Anterior cingulate cortex (tissue), 58 donors: Measurements from ENCODE around the gene ARID3A.
"Not testable (repeated sequence)": the region's sequence is repeated elsewhere in the genome, so short reads cannot be mapped to it uniquely, and the experiment has no call there.

Source experiments
- DNase-seq, 58 donors: peaks; one replicate each; lab custom pipeline; 2025; lab: John Stamatoyannopoulos, UW

The ARID3A gene

DNA sequence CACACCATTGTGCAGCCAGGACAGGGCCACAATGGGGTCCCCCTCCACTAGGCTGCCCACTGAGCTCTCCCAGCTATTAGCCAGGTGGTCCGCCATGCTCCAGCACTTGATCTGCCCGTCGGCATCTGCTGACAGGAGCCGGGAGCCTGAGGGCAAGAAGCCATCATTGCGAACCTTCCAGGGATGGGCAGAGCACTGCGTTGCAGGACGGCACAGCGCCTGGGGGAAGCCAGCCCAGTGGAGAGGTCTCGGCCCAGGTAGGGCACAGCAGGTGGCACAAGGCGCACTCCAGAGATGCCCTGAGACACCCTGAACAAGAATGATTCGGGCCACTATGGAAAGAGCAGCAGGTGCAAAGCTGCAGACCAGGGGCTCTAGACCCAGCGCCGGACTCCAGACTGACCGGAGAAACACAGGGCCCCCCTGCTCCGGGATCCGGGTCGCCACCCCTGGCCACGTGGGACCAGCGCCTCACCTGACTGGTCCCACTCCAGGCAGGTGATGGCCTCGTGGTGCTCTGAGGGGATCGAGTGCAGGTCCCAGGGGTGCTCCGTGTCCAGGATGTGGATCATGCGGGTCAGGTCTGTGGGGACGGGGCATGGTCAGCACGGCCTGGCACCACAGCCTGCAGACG is 36.1 kb upstream of the ARID3A start:
- no peak for DNase-seq

GRCh38 chr19:890831-891230 is 35.0 kb upstream of the ARID3A start:
- DNase-seq, result no peak

GRCh38 chr19:891421-892200 is 34.2 kb upstream of the ARID3A start:
- DNase-seq, result not testable (repeated sequence)

DNA sequence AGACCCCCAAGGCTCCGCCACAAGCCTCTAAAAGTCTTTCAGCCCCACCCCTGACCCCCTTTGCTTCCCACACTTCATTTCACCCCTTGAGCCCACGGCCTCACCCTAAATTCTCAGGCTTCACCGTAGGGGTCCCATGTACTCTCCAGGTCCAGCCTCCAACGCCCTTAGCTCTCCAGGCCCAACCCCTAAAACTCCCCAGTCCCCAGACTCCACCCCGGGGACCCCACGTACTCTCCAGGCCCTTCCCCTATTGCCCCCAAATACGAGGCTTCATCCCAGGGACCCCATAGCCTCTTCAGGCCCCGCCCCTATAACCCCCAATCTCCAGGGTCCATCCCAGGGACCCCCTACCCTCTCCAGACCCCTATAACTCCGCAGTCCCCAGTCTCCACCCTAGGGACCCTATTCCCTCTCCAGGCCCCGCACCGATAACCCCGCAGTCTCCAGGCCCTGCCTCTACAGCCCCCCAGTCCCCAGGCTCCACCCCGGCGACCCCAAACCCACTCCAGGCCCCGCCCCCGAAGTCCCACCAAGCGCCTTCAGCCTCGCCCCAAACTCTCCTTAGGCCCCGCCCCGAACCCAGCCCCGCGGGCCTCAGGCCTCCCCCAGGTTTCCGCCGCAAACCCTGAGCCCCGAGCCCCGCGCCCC is 33.5 kb upstream of the ARID3A start:
- no peak for DNase-seq

DNA sequence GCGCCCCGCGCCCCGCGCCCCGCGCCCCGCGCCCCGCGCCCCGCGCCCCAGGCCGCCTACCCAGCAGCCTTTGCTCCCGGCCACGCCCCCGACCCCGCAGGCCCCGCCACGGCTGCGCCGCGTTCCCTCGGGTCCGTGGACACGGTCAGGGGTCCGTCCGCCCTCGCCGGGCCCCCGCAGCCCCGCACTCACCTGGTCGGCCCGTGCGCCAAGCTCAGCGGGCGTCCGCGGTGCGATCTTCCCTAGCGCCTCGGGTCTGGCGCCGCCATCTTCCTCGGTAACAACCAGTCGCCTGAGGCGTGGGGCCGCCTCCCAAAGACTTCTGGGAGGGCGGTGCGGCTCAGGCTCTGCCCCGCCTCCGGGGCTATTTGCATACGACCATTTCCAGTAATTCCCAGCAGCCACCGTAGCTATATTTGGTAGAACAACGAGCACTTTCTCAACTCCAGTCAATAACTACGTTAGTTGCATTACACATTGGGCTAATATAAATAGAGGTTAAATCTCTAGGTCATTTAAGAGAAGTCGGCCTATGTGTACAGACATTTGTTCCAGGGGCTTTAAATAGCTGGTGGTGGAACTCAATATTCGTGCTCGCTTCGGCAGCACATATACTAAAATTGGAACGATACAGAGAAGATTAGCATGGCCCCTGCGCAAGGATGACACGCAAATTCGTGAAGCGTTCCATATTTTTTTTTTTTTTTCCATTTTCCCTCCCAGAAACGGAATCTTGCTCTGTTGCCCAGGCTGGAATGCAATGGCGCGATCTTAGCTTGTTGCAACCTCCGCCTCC is 32.7 kb upstream of the ARID3A start, which contains the start of the genes MED16 and RNU6-9:
Gene MED16 (minus strand): TSS at position 294 of the 796 bp plus-strand sequence. CDS start 2,056 bp downstream, outside the sequence.
Gene RNU6-9 (plus strand): TSS at position 591 of the 796 bp plus-strand sequence.
- DNase-seq, result peak; percentile 11 to 96 (median 84)

GRCh38 chr19:896434-896833 is 29.4 kb upstream of the ARID3A start:
- DNase-seq, result no peak

DNA sequence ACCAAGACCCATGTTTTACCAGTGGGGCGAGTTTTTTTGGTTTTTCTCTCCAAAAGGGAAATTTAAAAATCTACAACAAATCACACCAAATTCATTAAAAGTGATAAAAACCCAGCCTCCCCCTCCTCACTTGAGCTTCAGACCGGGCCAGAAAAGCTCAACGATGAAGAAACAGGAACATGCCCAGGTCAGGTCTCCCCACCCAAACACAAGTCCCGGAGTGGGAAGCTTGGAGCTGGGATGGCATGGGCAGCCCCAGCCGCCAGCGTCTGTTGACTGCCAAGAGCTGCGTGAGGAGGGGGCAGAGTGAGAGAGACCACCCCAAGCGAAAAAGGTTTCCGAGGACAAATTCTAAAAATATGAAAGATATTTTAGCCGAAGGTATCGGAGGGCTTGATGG is 28.8 kb upstream of the ARID3A start:
- DNase-seq, result no peak

DNA sequence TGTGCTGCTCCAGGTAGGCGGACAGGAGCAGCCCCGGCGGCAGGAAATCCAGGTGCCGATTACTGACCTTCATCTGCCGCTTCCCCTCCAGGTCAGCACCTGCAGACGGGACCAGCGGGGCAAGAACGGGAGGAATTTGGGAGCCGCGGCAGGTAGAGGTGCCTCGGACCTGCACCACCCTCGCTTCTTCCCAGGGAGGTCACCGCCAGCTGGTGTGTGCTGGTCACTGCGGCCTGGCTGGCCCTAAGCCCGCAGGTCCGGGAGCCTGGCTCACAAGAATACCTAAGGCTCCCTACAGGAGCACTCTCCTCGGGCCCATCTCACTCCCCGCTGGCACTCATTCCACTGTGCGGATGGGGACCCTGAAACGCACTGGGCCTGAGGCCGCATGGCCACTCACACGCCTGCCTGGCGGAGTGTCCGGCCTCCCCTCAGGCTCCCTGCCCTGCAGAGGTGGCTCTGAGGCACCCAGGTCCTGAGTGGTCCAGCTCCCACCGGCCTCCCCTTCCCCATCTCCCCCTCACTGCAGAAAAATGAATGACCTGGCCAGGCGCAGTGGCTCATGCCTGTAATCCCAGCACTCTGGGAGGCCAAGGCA is 28.3 kb upstream of the ARID3A start:
- no peak for DNase-seq

GRCh38 chr19:898663-899062 is 27.2 kb upstream of the ARID3A start:
- peak in 54 of 58 donors; percentile 2 to 85 (median 56) for DNase-seq

GRCh38 chr19:899336-900042 is 26.3 kb upstream of the ARID3A start:
- DNase-seq, result no peak

GRCh38 chr19:900043-900301 is 25.9 kb upstream of the ARID3A start:
- no peak for DNase-seq

GRCh38 chr19:900302-901111 is 25.3 kb upstream of the ARID3A start:
- DNase-seq, result peak in 2 of 58 donors; percentile 18 to 52

DNA sequence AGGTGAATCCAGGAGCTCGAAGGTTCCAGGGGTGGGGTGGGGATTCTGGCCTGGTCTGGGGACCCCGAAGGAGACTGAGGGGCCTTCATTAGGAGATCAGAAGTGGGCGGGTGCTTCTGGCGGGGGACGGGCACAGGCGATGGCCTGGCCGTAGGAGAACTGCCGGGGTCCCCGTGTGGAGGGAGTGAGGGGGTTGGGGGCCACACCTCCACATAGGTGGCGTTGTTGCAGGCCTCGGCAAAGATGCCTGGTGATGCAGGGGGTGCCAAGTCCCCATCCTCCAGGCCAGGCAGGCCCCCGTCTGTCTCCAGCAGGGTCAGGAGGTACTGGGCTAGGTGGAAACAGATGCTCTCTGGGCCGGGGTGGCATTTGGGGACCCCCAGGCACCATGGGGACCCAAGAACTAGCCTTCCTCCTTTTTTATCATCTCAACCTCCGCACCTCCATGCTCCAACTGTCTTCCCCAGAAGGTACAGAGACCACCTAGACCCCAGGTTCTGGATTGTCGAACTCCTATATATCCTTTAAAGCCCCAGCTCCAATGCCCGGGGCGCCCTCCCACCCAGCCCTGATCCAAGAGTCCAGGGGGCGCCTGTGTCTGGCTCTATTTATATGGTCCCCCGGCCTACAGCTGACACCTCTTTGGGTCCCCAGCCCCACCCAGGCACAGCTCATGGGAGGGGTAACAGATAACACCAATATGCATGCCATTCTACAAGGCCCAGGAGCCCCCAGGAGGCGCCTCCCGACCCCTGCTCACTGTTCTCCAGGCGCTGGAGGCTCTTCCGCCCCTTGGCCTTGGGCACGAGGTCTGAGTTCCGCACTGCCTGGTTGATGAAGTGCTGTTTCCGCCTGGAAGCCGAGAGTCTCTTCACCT is 24.4 kb upstream of the ARID3A start:
- no peak for DNase-seq

DNA sequence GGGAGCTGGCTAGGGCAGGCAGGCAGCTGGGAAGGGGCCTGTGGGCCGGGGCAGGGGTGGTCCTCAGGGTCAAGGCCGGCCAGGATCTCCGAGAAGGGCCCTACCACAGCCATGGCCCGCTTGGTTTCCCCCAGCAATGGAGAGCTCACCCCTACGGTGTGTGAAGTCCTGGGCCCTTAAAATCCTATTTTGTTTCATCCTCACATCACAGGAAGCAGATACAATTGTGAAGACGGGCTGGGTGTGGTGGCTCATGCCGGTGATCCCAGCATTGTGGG is 23.8 kb upstream of the ARID3A start:
- DNase-seq, result no peak

DNA sequence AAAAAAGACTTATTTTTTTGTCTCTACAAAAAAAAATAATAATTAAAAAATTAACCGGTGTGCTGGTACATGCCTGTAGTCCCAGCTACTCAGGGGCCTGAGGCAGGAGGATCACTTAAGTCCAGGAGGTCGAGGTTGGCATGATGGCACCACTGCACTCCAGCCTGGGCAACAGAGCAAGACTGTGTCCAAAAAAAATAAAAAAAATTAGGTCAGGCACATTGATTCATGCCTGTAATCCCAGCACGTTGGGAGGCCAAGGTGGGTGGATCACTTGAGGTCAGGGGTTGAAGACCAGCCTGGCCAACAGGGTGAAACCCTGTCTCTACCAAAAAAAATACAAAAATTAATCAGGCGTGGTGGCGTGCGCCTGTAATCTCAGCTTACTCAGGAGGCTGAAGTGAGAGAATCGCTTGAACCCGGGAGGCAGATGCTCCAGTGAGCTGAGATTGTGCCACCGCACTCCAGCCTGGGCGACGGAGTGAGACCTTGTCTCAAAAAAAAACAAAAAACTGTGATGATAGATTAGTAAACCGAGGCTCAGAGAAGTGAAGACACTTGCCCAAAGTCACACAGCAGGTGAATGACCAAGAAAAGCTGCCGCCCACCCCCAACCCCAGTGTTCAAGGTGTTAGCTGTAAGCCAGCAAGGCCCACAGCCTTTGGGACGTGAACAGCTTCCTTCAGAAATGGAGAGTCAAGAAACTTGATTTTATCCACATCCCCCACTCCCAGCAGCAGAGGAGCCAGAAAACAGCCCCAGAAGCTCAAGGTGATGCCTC is 23.2 kb upstream of the ARID3A start:
- no peak for DNase-seq

DNA sequence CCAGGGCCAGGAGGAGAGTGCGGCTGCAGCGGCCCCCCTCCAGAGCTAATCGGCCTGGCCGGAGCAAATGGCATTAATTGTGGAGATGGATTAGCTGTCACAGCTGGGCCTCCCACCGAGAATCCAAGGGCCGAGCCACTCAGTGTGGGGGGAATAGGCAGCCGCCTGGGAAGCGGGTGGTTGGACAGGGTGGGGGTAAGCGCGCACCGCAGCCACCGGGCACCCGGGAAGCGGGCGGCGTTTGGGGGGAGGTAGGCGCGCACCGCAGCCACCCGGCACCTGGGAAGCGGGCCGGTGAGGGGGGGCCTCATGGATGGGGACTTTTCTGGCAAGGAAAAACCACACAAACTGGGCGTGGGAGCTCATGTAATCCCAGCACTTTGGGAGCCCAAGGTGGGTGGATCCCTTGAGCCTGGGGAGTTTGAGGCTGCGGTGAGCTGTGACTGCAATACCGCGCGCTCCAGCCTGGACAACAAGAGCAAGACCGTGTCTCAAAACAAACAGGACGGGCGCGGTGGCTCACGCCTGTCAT is 22.5 kb upstream of the ARID3A start:
- DNase-seq, result no peak

DNA sequence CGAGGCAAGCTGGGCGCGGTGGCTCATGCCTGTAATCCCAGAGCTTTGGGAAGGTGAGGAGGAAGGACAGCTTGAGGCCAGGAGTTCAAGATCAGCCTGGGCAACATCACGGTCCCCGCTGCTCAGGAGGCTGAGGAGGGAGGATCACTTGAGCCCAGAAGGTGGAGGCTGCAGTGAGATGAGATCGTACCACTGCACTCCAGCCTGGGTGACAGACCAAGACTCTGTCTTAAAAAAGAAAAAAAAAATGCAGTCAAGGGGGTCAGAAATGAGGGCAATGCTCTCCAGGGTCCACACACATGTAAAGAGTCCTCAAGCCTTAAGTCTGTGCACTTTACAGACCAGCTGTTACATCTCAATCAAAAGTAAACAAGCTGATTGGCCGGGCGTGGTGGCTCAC is 21.3 kb upstream of the ARID3A start:
- DNase-seq, result no peak
